ENCODE measurements around the gene PRXL2B. TPM values are rescaled to one million over a fixed set of nuclear protein-coding genes. Genes with fewer than 3 reads are reported as not detected.

PRXL2B gene
- total and polyA plus RNA-seq, 2 experiments from 2014 or later = 25.5 to 44.0 TPM

DNA sequence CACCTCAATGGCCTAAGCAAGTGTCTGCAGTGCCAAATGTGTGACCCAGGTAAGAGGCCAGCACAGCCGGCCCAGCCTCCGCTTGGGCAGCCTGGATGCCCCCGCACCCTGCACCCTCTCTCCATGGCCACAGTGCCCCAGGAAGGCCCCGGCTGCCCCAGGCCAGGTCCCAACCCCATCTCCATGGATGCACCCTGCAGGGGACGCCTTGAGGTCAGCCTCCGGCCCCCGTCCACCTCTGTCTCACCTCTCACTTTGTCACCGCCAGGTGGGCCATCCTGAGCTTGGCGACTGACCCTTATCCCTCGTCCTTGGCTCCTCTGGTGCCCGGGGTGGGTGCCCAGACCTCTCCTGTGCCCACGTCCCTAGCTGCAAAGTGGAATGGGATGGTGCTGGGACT, 28.2 kb upstream of the PRXL2B start:
- Mint-ChIP-seq H3K27ac (no peak overlapping the region), H3K4me3 (no peak overlapping the region)
- no peak for DNase-seq (ENCODE audit: low spot score)

More for the DNA sequence above, 28.2 kb upstream of the PRXL2B start:
- Histone ChIP-seq H3K79me2 (replicated peaks; ENCODE audit: insufficient read depth) (no peaks in the 10 kb centered on the region), H3K27me3 (ENCODE audit: insufficient read depth) (no peaks in the 10 kb centered on the region), H2AFZ (no peak overlapping the region), H3F3A (replicated peaks; ENCODE audit: low read depth) (no peaks in the 10 kb centered on the region), H3K4me1 (ENCODE audit: insufficient read depth) (no peaks in the 10 kb centered on the region), H4K20me1 (replicated peaks; ENCODE audit: insufficient read depth) (no peaks in the 10 kb centered on the region), H3K36me3 (ENCODE audit: insufficient read depth) (no peaks in the 10 kb centered on the region), H3K9me2 (ENCODE audit: insufficient read depth) (no peaks in the 10 kb centered on the region), H3K27ac (ENCODE audit: low read depth) (no peak overlapping the region), H3K4me3 (no peak overlapping the region), H3K4me2 (no peak overlapping the region)
- Mint-ChIP-seq H3K4me1 (peaks cover 7% of the 10 kb centered on the region; the same call in 2 of the 3 replicates), H3K9me3 (no peaks in the 10 kb centered on the region), H3K36me3 (ENCODE audit: low read depth) (no peaks in the 10 kb centered on the region; the same call in 2 of the 3 replicates), H3K27me3 (ENCODE audit: insufficient read depth, low read depth, poor library complexity) (peaks cover 3% of the 10 kb centered on the region)
- TF ChIP-seq, protein P1, sequence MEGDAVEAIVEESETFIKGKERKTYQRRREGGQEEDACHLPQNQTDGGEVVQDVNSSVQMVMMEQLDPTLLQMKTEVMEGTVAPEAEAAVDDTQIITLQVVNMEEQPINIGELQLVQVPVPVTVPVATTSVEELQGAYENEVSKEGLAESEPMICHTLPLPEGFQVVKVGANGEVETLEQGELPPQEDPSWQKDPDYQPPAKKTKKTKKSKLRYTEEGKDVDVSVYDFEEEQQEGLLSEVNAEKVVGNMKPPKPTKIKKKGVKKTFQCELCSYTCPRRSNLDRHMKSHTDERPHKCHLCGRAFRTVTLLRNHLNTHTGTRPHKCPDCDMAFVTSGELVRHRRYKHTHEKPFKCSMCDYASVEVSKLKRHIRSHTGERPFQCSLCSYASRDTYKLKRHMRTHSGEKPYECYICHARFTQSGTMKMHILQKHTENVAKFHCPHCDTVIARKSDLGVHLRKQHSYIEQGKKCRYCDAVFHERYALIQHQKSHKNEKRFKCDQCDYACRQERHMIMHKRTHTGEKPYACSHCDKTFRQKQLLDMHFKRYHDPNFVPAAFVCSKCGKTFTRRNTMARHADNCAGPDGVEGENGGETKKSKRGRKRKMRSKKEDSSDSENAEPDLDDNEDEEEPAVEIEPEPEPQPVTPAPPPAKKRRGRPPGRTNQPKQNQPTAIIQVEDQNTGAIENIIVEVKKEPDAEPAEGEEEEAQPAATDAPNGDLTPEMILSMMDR (conservative IDR thresholded peaks at IDR 0.05; ENCODE audit: low read depth in 2 of 2) = no peak
- TF ChIP-seq CREB1 (CRISPR knock-in tag; IDR thresholded peaks at IDR 0.05; ENCODE audit: low read depth) (no peak), JUNB (IDR thresholded peaks at IDR 0.05; ENCODE audit: unreplicated experiment) (no peak), EZH2phosphoT487 (IDR thresholded peaks at IDR 0.05; ENCODE audit: unreplicated experiment) (no peak), EZH2 (IDR thresholded peaks at IDR 0.05; ENCODE audit: low read depth, unreplicated experiment) (no peak), STAT1 (IDR thresholded peaks at IDR 0.05; ENCODE audit: unreplicated experiment) (no peak), ETS1 (IDR thresholded peaks at IDR 0.05) (no peak), ZNF331 (CRISPR knock-in tag; IDR thresholded peaks at IDR 0.05; ENCODE audit: low read depth) (no peak), NANOG (IDR thresholded peaks at IDR 0.05; ENCODE audit: borderline replicate concordance) (no peak), REST (IDR thresholded peaks at IDR 0.05; ENCODE audit: unreplicated experiment) (no peak), ZNF114 (CRISPR knock-in tag; IDR thresholded peaks at IDR 0.05) (no peak), POLR2AphosphoS5 (IDR thresholded peaks at IDR 0.05; ENCODE audit: low read depth) (no peak)
- TF ChIP-seq, protein P2, sequence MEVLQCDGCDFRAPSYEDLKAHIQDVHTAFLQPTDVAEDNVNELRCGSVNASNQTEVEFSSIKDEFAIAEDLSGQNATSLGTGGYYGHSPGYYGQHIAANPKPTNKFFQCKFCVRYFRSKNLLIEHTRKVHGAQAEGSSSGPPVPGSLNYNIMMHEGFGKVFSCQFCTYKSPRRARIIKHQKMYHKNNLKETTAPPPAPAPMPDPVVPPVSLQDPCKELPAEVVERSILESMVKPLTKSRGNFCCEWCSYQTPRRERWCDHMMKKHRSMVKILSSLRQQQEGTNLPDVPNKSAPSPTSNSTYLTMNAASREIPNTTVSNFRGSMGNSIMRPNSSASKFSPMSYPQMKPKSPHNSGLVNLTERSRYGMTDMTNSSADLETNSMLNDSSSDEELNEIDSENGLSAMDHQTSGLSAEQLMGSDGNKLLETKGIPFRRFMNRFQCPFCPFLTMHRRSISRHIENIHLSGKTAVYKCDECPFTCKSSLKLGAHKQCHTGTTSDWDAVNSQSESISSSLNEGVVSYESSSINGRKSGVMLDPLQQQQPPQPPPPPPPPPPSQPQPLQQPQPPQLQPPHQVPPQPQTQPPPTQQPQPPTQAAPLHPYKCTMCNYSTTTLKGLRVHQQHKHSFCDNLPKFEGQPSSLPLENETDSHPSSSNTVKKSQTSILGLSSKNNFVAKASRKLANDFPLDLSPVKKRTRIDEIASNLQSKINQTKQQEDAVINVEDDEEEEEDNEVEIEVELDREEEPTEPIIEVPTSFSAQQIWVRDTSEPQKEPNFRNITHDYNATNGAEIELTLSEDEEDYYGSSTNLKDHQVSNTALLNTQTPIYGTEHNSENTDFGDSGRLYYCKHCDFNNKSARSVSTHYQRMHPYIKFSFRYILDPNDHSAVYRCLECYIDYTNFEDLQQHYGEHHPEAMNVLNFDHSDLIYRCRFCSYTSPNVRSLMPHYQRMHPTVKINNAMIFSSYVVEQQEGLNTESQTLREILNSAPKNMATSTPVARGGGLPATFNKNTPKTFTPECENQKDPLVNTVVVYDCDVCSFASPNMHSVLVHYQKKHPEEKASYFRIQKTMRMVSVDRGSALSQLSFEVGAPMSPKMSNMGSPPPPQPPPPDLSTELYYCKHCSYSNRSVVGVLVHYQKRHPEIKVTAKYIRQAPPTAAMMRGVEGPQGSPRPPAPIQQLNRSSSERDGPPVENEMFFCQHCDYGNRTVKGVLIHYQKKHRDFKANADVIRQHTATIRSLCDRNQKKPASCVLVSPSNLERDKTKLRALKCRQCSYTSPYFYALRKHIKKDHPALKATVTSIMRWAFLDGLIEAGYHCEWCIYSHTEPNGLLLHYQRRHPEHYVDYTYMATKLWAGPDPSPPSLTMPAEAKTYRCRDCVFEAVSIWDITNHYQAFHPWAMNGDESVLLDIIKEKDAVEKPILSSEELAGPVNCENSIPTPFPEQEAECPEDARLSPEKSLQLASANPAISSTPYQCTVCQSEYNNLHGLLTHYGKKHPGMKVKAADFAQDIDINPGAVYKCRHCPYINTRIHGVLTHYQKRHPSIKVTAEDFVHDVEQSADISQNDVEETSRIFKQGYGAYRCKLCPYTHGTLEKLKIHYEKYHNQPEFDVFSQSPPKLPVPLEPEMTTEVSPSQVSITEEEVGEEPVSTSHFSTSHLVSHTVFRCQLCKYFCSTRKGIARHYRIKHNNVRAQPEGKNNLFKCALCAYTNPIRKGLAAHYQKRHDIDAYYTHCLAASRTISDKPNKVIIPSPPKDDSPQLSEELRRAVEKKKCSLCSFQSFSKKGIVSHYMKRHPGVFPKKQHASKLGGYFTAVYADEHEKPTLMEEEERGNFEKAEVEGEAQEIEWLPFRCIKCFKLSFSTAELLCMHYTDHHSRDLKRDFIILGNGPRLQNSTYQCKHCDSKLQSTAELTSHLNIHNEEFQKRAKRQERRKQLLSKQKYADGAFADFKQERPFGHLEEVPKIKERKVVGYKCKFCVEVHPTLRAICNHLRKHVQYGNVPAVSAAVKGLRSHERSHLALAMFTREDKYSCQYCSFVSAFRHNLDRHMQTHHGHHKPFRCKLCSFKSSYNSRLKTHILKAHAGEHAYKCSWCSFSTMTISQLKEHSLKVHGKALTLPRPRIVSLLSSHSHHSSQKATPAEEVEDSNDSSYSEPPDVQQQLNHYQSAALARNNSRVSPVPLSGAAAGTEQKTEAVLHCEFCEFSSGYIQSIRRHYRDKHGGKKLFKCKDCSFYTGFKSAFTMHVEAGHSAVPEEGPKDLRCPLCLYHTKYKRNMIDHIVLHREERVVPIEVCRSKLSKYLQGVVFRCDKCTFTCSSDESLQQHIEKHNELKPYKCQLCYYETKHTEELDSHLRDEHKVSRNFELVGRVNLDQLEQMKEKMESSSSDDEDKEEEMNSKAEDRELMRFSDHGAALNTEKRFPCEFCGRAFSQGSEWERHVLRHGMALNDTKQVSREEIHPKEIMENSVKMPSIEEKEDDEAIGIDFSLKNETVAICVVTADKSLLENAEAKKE (CRISPR knock-in tag; IDR thresholded peaks at IDR 0.05) = no peak
- no peak for ATAC-seq
